Liver (tissue), 9 donors: ENCODE measurements around the gene AKAP12. TPM values are rescaled to one million over a fixed set of nuclear protein-coding genes. Genes with fewer than 3 reads are reported as not detected.

Experiments used
- DNase-seq: peaks from one replicate; pipeline ENCODE4 v3.0.0-alpha.2; 2017; ENCODE audit warnings: low spot score
- H3K27ac ChIP-seq, 2 donors: one replicate each; pipeline ENCODE4 v1.7.0; 2013; ENCODE audit warnings: inconsistent platforms in 2 of 2, low read length in 2 of 2, control low read depth in 1 of 2, low read depth in 1 of 2, mild to moderate bottlenecking in 1 of 2
- H3K27me3 ChIP-seq, 4 donors: one replicate each; pipeline versions ENCODE4 v1.6.1 to v1.7.0; 2013; ENCODE audit warnings: low read length in 3 of 4, inconsistent platforms in 1 of 4, mild to moderate bottlenecking in 1 of 4, moderate library complexity in 1 of 4; ENCODE audit not compliant: control insufficient read depth in 4 of 4, insufficient read depth in 4 of 4
- H3K36me3 ChIP-seq, 4 donors: one replicate each; pipeline versions ENCODE4 v1.6.1 to v1.7.0; 2013; ENCODE audit warnings: low read length in 3 of 4, mild to moderate bottlenecking in 3 of 4, low read depth in 1 of 4, moderate library complexity in 1 of 4; ENCODE audit not compliant: control insufficient read depth in 4 of 4, insufficient read depth in 3 of 4
- H3K4me1 ChIP-seq, 4 donors: one replicate each; pipeline versions ENCODE4 v1.6.1 to v1.7.0; 2013; ENCODE audit warnings: low read length in 3 of 4, mild to moderate bottlenecking in 3 of 4, moderate library complexity in 1 of 4; ENCODE audit not compliant: control insufficient read depth in 4 of 4, insufficient read depth in 4 of 4
- H3K4me3 ChIP-seq, 3 donors: one replicate each; pipeline versions ENCODE4 v1.6.1 to v1.7.0; 2013; ENCODE audit warnings: low read length in 3 of 3, control low read depth in 1 of 3, low read depth in 1 of 3, mild to moderate bottlenecking in 1 of 3
- H3K9ac ChIP-seq, 2 donors: one replicate each; pipeline ENCODE4 v1.7.0; 2013; ENCODE audit warnings: low read length in 2 of 2, mild to moderate bottlenecking in 2 of 2, moderate library complexity in 2 of 2, control low read depth in 1 of 2, low read depth in 1 of 2
- H3K9me3 ChIP-seq, 4 donors: one replicate each; pipeline versions ENCODE4 v1.6.1 to v1.7.0; 2013; ENCODE audit warnings: low read length in 3 of 4; ENCODE audit not compliant: control insufficient read depth in 4 of 4
- EGR1 ChIP-seq, 2 donors: IDR thresholded peaks; 2 replicates each; pipeline ENCODE4 v1.6.1; 2016 to 2018; ENCODE audit warnings: antibody characterized with exemption in 2 of 2, low read depth in 2 of 2
- FOXA2 ChIP-seq: IDR thresholded peaks from 2 replicates; pipeline ENCODE4 v1.6.1; 2016; ENCODE audit warnings: antibody characterized with exemption
- GABPA ChIP-seq, 2 donors: IDR thresholded peaks in 1 of 2; conservative IDR thresholded peaks in 1 of 2; 2 replicates each; pipeline ENCODE4 v1.6.1; 2016; ENCODE audit warnings: antibody characterized with exemption in 2 of 2, mild to moderate bottlenecking in 1 of 2, moderate library complexity in 1 of 2
- HNF4G ChIP-seq: IDR thresholded peaks from 2 replicates; pipeline ENCODE4 v1.6.1; 2016; ENCODE audit warnings: antibody characterized with exemption
- NR2F2 ChIP-seq: IDR thresholded peaks from 2 replicates; pipeline ENCODE4 v1.6.1; 2016; ENCODE audit warnings: antibody characterized with exemption
- RAD21 ChIP-seq, 2 donors: IDR thresholded peaks; 2 replicates each; pipeline ENCODE4 v1.6.1; 2016; ENCODE audit warnings: antibody characterized with exemption in 2 of 2, mild to moderate bottlenecking in 2 of 2
- RXRA ChIP-seq, 2 donors: IDR thresholded peaks; 2 replicates each; pipeline ENCODE4 v1.6.1; 2017 to 2018; ENCODE audit warnings: antibody characterized with exemption in 2 of 2, mild to moderate bottlenecking in 1 of 2
- SP1 ChIP-seq: IDR thresholded peaks from 2 replicates; pipeline ENCODE4 v1.6.1; 2018; ENCODE audit warnings: antibody characterized with exemption, mild to moderate bottlenecking
- TAF1 ChIP-seq: conservative IDR thresholded peaks from 2 replicates; pipeline ENCODE4 v1.6.1; 2016; ENCODE audit warnings: antibody characterized with exemption, mild to moderate bottlenecking
- WGBS: extraction: QIAGEN DNeasy Blood & Tissue Kit; methylation state at CpG from one replicate; pipeline ENCODE4 v1.1.7; 2013; 5-methylcytosine and 5-hydroxymethylcytosine counted together
- polyA plus RNA-seq, 2 donors: library from polyadenylated mRNA; stranded (reverse) in 1 of 2; unstranded in 1 of 2; fragments of 200-250 nt in 1 of 2; fragments of >200 nt in 1 of 2; fragmentation: Nextera tagmentation in 1 of 2; extraction: Ambion mirVana in 1 of 2; gene quantifications; one replicate each; pipeline versions ENCODE4 v1.2.1 to v1.2.3, GENCODE V29; 2013 to 2015
- total RNA-seq, 2 donors: library from RNA; depleted of rRNA; stranded (reverse); fragments of >200 nt; gene quantifications; one replicate each; pipeline ENCODE4 v1.2.3, GENCODE V29; 2014
- TF ChIP-seq, protein P1 (sequence below): IDR thresholded peaks from 2 replicates; pipeline ENCODE4 v1.6.1; 2016; ENCODE audit warnings: antibody characterized with exemption
- TF ChIP-seq, protein P2 (sequence below): IDR thresholded peaks from 2 replicates; pipeline ENCODE4 v1.6.1; 2016; ENCODE audit warnings: antibody characterized with exemption, mild to moderate bottlenecking
- TF ChIP-seq, protein P3 (sequence below): IDR thresholded peaks from 2 replicates; pipeline ENCODE4 v1.6.1; 2016; ENCODE audit warnings: antibody characterized with exemption
- donor health status: healthy.
- donor health status: healthy.
- donor health status: healthy.
- donor health status: healthy.
- donor health status: healthy.

The AKAP12 gene
- total and polyA plus RNA-seq, 4 donors, result 6.7 to 14.8 (median 8.6) TPM

DNA sequence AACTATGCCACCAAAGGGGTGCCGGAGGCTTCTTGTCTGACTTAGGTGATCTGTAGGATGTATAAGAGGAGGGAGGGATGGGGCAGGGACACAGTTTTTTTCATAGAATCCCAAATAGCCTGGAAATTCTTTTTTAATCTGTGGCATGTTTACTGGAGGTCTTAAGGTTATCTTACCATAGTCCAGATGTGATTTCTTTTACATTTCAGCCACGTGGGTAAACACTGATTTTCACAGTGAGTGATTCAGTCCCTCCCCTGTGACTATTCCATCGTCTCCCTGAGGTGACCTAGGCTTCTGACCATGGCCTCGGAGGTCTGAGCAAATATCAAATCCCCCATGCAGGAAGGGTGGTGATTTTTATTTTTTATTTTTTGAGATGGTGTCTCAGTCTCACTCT is 67.7 kb downstream of the AKAP12 start:
- no peak for TF ChIP-seq RXRA (IDR thresholded peaks at IDR 0.05)
- TF ChIP-seq, protein P1, sequence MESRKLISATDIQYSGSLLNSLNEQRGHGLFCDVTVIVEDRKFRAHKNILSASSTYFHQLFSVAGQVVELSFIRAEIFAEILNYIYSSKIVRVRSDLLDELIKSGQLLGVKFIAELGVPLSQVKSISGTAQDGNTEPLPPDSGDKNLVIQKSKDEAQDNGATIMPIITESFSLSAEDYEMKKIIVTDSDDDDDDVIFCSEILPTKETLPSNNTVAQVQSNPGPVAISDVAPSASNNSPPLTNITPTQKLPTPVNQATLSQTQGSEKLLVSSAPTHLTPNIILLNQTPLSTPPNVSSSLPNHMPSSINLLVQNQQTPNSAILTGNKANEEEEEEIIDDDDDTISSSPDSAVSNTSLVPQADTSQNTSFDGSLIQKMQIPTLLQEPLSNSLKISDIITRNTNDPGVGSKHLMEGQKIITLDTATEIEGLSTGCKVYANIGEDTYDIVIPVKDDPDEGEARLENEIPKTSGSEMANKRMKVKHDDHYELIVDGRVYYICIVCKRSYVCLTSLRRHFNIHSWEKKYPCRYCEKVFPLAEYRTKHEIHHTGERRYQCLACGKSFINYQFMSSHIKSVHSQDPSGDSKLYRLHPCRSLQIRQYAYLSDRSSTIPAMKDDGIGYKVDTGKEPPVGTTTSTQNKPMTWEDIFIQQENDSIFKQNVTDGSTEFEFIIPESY, result no peak
- no peak for TF ChIP-seq FOXA2
- no peak for TF ChIP-seq HNF4G
- TF ChIP-seq TAF1, result no peak
- no peak for TF ChIP-seq EGR1 (IDR thresholded peaks at IDR 0.05; ENCODE audit: low read depth in 2 of 2)
- no peak for TF ChIP-seq SP1
- TF ChIP-seq NR2F2, result no peak
- DNase-seq, result no peak
- Histone ChIP-seq H3K36me3 (no peaks in the 10 kb centered on the region), H3K27me3 (no peaks in the 10 kb centered on the region), H3K4me3 (no peak overlapping the region), H3K27ac (no peak overlapping the region), H3K4me1 (peaks cover 0 to 11% (median 6%) of the 10 kb centered on the region in 4 donors), H3K9me3 (no peaks in the 10 kb centered on the region), H3K9ac (no peak overlapping the region)
- WGBS, result 44% methylated on average over 4 of the region's 4 CpGs

DNA sequence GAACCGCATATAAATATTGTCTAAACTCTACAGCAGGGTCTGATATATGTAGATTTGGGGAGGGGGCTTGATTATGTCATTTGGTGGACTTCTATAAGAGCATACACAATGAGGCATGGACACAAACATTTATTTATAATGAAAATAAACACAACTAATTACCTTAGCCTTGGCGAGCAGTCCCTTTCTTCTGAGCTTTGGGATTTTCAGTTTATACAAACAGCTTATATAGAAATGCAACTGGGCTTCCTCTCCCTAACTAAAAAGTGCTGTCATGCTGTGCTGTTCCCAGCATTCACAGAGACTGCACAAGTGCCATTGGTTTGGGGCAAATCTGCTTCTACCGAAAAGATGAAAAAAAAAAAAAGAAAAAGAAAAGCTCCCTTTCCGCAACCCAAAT is 69.9 kb downstream of the AKAP12 start:
- Histone ChIP-seq H3K36me3 (no peaks in the 10 kb centered on the region), H3K9ac (no peak overlapping the region), H3K4me3 (no peak overlapping the region), H3K4me1 (peaks cover 0 to 11% (median 6%) of the 10 kb centered on the region in 4 donors), H3K27ac (no peak overlapping the region), H3K9me3 (no peaks in the 10 kb centered on the region), H3K27me3 (no peaks in the 10 kb centered on the region)
- WGBS, result 95% methylated on average over 4 of the region's 4 CpGs
- TF ChIP-seq, protein P2, sequence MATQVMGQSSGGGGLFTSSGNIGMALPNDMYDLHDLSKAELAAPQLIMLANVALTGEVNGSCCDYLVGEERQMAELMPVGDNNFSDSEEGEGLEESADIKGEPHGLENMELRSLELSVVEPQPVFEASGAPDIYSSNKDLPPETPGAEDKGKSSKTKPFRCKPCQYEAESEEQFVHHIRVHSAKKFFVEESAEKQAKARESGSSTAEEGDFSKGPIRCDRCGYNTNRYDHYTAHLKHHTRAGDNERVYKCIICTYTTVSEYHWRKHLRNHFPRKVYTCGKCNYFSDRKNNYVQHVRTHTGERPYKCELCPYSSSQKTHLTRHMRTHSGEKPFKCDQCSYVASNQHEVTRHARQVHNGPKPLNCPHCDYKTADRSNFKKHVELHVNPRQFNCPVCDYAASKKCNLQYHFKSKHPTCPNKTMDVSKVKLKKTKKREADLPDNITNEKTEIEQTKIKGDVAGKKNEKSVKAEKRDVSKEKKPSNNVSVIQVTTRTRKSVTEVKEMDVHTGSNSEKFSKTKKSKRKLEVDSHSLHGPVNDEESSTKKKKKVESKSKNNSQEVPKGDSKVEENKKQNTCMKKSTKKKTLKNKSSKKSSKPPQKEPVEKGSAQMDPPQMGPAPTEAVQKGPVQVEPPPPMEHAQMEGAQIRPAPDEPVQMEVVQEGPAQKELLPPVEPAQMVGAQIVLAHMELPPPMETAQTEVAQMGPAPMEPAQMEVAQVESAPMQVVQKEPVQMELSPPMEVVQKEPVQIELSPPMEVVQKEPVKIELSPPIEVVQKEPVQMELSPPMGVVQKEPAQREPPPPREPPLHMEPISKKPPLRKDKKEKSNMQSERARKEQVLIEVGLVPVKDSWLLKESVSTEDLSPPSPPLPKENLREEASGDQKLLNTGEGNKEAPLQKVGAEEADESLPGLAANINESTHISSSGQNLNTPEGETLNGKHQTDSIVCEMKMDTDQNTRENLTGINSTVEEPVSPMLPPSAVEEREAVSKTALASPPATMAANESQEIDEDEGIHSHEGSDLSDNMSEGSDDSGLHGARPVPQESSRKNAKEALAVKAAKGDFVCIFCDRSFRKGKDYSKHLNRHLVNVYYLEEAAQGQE, result no peak
- TF ChIP-seq GABPA (IDR thresholded peaks at IDR 0.05 in 1 of 2, conservative IDR thresholded peaks at IDR 0.05 in 1 of 2) (no peak), HNF4G (no peak), SP1 (no peak), FOXA2 (no peak), RAD21 (IDR thresholded peaks at IDR 0.05) (no peak), EGR1 (IDR thresholded peaks at IDR 0.05; ENCODE audit: low read depth in 2 of 2) (no peak), NR2F2 (no peak)
- TF ChIP-seq, protein P1, result no peak
- TF ChIP-seq, protein P3, sequence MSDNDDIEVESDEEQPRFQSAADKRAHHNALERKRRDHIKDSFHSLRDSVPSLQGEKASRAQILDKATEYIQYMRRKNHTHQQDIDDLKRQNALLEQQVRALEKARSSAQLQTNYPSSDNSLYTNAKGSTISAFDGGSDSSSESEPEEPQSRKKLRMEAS, result no peak
- DNase-seq, result no peak
